ENCODE measurements around the gene SLC2A5. TPM values are rescaled to one million over a fixed set of nuclear protein-coding genes. Genes with fewer than 3 reads are reported as not detected.

Gene SLC2A5
- total and polyA plus RNA-seq, 9 of the 15 experiments (the other 6 are each of a cell fraction or from before 2014, with no cell fraction given): 0.08 TPM; not detected in 8

DNA sequence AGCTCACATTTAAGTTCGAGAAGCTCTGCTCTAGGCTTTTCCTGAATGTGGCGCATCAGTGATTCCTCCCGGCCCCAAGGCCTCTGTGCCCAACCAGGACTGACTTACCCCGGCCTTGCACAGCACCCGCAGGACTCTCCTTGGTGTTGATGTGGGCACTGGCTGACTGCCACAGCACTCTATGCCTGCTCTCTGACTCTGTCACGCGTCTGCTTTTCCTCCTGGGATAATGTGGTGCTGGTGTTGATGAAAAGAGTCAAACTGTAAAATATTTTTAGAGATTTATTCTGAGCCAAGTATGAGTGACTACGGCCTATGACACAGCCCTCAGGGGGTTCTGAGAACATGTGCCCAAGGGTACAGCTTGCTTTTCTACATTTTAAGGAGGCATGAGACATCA, 15.5 kb upstream of the SLC2A5 start:
- Histone ChIP-seq H4K20me1 (replicated peaks; ENCODE audit: control insufficient read depth, insufficient read depth, low read length) (no peaks in the 10 kb centered on the region), H3K4me3 (no peak overlapping the region), H3K36me3 (ENCODE audit: control insufficient read depth, insufficient read depth, low read length) (no peaks in the 10 kb centered on the region), H3K9ac (ENCODE audit: insufficient read depth in 1 of 2, low read depth in 2 of 2, low read length in 2 of 2) (no peak overlapping the region), H3K27ac (ENCODE audit: extremely low read depth, low read depth, low read length) (no peak overlapping the region), H3K9me3 (replicated peaks; ENCODE audit: control insufficient read depth, insufficient read depth, low read depth, low read length) (no peaks in the 10 kb centered on the region), H3K9me1 (ENCODE audit: control insufficient read depth, insufficient read depth, low read length) (no peaks in the 10 kb centered on the region), H3K79me2 (ENCODE audit: control insufficient read depth, insufficient read depth, low read length) (no peaks in the 10 kb centered on the region), H3K27me3 (ENCODE audit: control insufficient read depth in 2 of 2, insufficient read depth in 2 of 2, low read length in 2 of 2) (peaks cover 48 to 74% of the 10 kb centered on the region in 2 experiments), H2AFZ (ENCODE audit: low read depth, low read length) (no peak overlapping the region), H3K4me1 (replicated peaks in 1 of 2; ENCODE audit: control insufficient read depth in 2 of 2, insufficient read depth in 2 of 2, low read length in 2 of 2) (no peaks in the 10 kb centered on the region), H3K4me2 (ENCODE audit: insufficient read depth, low read length) (no peak overlapping the region)
- 1% methylated on average over 8 of the region's 8 CpGs for WGBS (ENCODE audit: insufficient coverage, low coverage, missing lambda C conversion rate)
- DNase-seq (ENCODE audit: extremely low read depth in 1 of 4, low spot score in 3 of 4) (no peak), FAIRE-seq (no peak), ATAC-seq (no peak)
- intact Hi-C loops (cut with micrococcal nuclease) (no loop called here), in situ Hi-C loops (cut with MboI) (no loop called here)
- no TSS peak for BruUV-seq (replicated peaks)
- no peak for TF ChIP-seq IRF2 (CRISPR knock-in tag; IDR thresholded peaks at IDR 0.05)
- TF ChIP-seq MCM3 (IDR thresholded peaks at IDR 0.05): no peak
- TF ChIP-seq YY1 (IDR thresholded peaks at IDR 0.05; ENCODE audit: borderline replicate concordance in 1 of 3, control insufficient read depth in 1 of 3, extremely low read depth in 1 of 3, insufficient read depth in 3 of 3, insufficient read length in 1 of 3, insufficient replicate concordance in 2 of 3, low read depth in 1 of 3, low read length in 2 of 3): no peak
- no peak for TF ChIP-seq DDX20 (tag; IDR thresholded peaks at IDR 0.05; ENCODE audit: low read depth)
- TF ChIP-seq, protein P1, sequence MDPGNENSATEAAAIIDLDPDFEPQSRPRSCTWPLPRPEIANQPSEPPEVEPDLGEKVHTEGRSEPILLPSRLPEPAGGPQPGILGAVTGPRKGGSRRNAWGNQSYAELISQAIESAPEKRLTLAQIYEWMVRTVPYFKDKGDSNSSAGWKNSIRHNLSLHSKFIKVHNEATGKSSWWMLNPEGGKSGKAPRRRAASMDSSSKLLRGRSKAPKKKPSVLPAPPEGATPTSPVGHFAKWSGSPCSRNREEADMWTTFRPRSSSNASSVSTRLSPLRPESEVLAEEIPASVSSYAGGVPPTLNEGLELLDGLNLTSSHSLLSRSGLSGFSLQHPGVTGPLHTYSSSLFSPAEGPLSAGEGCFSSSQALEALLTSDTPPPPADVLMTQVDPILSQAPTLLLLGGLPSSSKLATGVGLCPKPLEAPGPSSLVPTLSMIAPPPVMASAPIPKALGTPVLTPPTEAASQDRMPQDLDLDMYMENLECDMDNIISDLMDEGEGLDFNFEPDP (CRISPR knock-in tag; IDR thresholded peaks at IDR 0.05): no peak
- no peak for TF ChIP-seq ZNF764 (CRISPR knock-in tag; IDR thresholded peaks at IDR 0.05; ENCODE audit: low read depth)
- TF ChIP-seq KLF1 (tag; IDR thresholded peaks at IDR 0.05): no peak
- TF ChIP-seq, protein P2, sequence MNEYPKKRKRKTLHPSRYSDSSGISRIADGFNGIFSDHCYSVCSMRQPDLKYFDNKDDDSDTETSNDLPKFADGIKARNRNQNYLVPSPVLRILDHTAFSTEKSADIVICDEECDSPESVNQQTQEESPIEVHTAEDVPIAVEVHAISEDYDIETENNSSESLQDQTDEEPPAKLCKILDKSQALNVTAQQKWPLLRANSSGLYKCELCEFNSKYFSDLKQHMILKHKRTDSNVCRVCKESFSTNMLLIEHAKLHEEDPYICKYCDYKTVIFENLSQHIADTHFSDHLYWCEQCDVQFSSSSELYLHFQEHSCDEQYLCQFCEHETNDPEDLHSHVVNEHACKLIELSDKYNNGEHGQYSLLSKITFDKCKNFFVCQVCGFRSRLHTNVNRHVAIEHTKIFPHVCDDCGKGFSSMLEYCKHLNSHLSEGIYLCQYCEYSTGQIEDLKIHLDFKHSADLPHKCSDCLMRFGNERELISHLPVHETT (CRISPR knock-in tag; conservative IDR thresholded peaks at IDR 0.05 in 1 of 2, IDR thresholded peaks at IDR 0.05 in 1 of 2): no peak
- POLR2A ChIA-PET: interaction anchor here (1.0 kb wide), 1 partner anchor 17 kb away, joined by 4 read pairs; no protein-coding TSS in a partner anchor
- CTCF ChIA-PET (ENCODE audit: low intra/inter-chr PET ratio): no interaction called here
